AG04449 (cell line): ENCODE results near the gene USP21.

Experiments
- CTCF ChIA-PET: fragments of 350-600 bp; formaldehyde crosslinking; extraction: SDS; loops from one replicate; lab custom pipeline; 2021; ENCODE audit warnings: antibody characterized with exemption; lab: Yijun Ruan, JAX
- POLR2A ChIA-PET: fragments of 400-600, 350-600 bp; formaldehyde crosslinking; extraction: SDS; loops from one replicate; lab custom pipeline; 2020; ENCODE audit warnings: antibody characterized with exemption, inconsistent platforms; lab: Yijun Ruan, JAX
- DNase-seq: peaks from one replicate; pipeline ENCODE4 v3.0.0-alpha.2; 2010; ENCODE audit warnings: low read depth, low spot score
- H3K4me3 ChIP-seq: 2 replicates; pipeline ENCODE4 v1.5.1; 2011; ENCODE audit warnings: low read depth, mild to moderate bottlenecking, control low read depth, low read length
- TF ChIP-seq, protein P1 (sequence below): IDR thresholded peaks from one replicate; pipeline ENCODE4 v1.5.1; 2011; ENCODE audit warnings: mild to moderate bottlenecking, moderate library complexity, low read length, control low read depth, inconsistent platforms; ENCODE audit not compliant: insufficient read depth; ENCODE audit errors: missing control alignments

Gene USP21

GRCh38 chr1:161189036-161189435 lies 29.7 kb downstream of the USP21 start:
- POLR2A ChIA-PET = no interaction called here
- TF ChIP-seq, protein P1, sequence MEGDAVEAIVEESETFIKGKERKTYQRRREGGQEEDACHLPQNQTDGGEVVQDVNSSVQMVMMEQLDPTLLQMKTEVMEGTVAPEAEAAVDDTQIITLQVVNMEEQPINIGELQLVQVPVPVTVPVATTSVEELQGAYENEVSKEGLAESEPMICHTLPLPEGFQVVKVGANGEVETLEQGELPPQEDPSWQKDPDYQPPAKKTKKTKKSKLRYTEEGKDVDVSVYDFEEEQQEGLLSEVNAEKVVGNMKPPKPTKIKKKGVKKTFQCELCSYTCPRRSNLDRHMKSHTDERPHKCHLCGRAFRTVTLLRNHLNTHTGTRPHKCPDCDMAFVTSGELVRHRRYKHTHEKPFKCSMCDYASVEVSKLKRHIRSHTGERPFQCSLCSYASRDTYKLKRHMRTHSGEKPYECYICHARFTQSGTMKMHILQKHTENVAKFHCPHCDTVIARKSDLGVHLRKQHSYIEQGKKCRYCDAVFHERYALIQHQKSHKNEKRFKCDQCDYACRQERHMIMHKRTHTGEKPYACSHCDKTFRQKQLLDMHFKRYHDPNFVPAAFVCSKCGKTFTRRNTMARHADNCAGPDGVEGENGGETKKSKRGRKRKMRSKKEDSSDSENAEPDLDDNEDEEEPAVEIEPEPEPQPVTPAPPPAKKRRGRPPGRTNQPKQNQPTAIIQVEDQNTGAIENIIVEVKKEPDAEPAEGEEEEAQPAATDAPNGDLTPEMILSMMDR = no peak
- H3K4me3 ChIP-seq = no peak overlapping the region
- CTCF ChIA-PET = interaction anchor here (0.8 to 26.1 kb wide), 4 partner anchors 8 to 195 kb away, joined by 3 to 758 read pairs (median 51); partner anchors contain the start of genes APOA2, FCER1G and TOMM40L
- no peak for DNase-seq

GRCh38 chr1:161190962-161191521 lies 31.7 kb downstream of the USP21 start:
- CTCF ChIA-PET = interaction anchor here (0.8 to 26.1 kb wide), 15 partner anchors 10 to 193 kb away, joined by 4 to 758 read pairs (median 14); partner anchors contain the start of genes APOA2, B4GALT3, CFAP126 and FCER1G
- POLR2A ChIA-PET = no interaction called here
- DNase-seq = no peak
- TF ChIP-seq, protein P1 = no peak
- H3K4me3 ChIP-seq = no peak overlapping the region

DNA sequence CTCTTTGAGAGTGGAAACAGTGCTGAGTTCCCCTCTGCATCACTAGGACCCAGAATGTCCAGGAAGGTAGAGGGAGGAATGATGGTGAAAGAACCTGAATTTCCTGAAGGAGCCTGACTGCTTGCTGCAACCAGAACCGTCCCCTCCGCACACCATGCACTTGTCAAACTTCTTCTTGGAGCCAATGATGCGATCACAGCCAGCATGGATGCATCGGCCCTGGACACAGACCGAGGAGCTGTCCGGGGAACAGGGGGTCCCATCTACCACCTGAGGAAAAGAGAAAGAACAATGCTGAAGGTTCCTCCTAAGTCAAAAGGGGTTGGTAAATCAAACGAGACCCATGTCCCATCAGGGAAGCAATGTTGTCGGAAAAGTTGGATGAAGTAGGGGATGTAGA lies 32.7 kb downstream of the USP21 start:
- TF ChIP-seq, protein P1 = no peak
- ChIA-PET POLR2A (no interaction called here), CTCF (interaction anchor here (0.6 to 26.1 kb wide), 25 partner anchors 9 to 222 kb away, joined by 3 to 758 read pairs (median 7); partner anchors contain the start of genes APOA2, B4GALT3, CFAP126 and FCER1G)
- no peak for DNase-seq
- H3K4me3 ChIP-seq = no peak overlapping the region

- DNase-seq = no peak
- ChIA-PET POLR2A (no interaction called here), CTCF (interaction anchor here (0.6 to 26.1 kb wide), 29 partner anchors 7 to 221 kb away, joined by 3 to 758 read pairs (median 5); partner anchors contain the start of genes APOA2, B4GALT3, CFAP126 and FCER1G)
- H3K4me3 ChIP-seq = no peak overlapping the region
- TF ChIP-seq, protein P1 = peak; percentile 90
These were observed 33.5 kb downstream of the USP21 start for GRCh38 chr1:161192476-161193465.

- POLR2A ChIA-PET = interaction anchor here (0.6 kb wide), 1 partner anchor 10 kb away, joined by 3 read pairs; no protein-coding TSS in a partner anchor
- TF ChIP-seq, protein P1 = no peak
These were observed 34.4 kb downstream of the USP21 start for GRCh38 chr1:161193561-161194235.

More at GRCh38 chr1:161193561-161194235, 34.4 kb downstream of the USP21 start:
- CTCF ChIA-PET = interaction anchor here (0.9 to 26.1 kb wide), 14 partner anchors 8 to 191 kb away, joined by 3 to 758 read pairs (median 14); partner anchors contain the start of genes APOA2, B4GALT3, CFAP126 and FCER1G
- DNase-seq = no peak
- H3K4me3 ChIP-seq = no peak overlapping the region
